GM18909 (cell line): ENCODE measurements around the gene PLEKHA1.

Experiments
- ATAC-seq: cut with Tn5 transposase; IDR thresholded peaks from one replicate; pipeline ENCODE4 v1.9.1; 2021; ENCODE audit warnings: mild to moderate bottlenecking; ENCODE audit not compliant: unreplicated experiment, poor library complexity

The PLEKHA1 gene

GRCh38 chr10:122374237-122374858, at the start of gene PLEKHA1:
PLEKHA1 (plus strand) TSS chr10:122374708; CDS start chr10:122393201, 18,493 bp downstream.
- ATAC-seq = peak; percentile 90

GRCh38 chr10:122325235-122325634, 49.3 kb upstream of the PLEKHA1 start:
- ATAC-seq = no peak

- no peak for ATAC-seq
Measured at GRCh38 chr10:122326385-122326784, 48.1 kb upstream of the PLEKHA1 start.

GRCh38 chr10:122326806-122327205, 47.7 kb upstream of the PLEKHA1 start:
- no peak for ATAC-seq

GRCh38 chr10:122327237-122328206, 47.0 kb upstream of the PLEKHA1 start:
- ATAC-seq = no peak

GRCh38 chr10:122328676-122329075, 45.8 kb upstream of the PLEKHA1 start:
- ATAC-seq = no peak

- ATAC-seq = no peak
Measured at GRCh38 chr10:122329416-122329815, 45.1 kb upstream of the PLEKHA1 start.

GRCh38 chr10:122331100-122331499, 43.4 kb upstream of the PLEKHA1 start:
- no peak for ATAC-seq

- ATAC-seq = no peak
Measured at GRCh38 chr10:122331615-122332446, 42.7 kb upstream of the PLEKHA1 start.

- ATAC-seq = no peak
Measured at GRCh38 chr10:122333037-122333436, 41.5 kb upstream of the PLEKHA1 start.

GRCh38 chr10:122336332-122336731, 38.2 kb upstream of the PLEKHA1 start:
- ATAC-seq = no peak

- ATAC-seq = no peak
Measured at GRCh38 chr10:122336961-122337360, 37.5 kb upstream of the PLEKHA1 start.

- ATAC-seq = no peak
Measured at GRCh38 chr10:122338609-122339441, 35.7 kb upstream of the PLEKHA1 start.

- ATAC-seq = no peak
Measured at GRCh38 chr10:122341141-122341810, 33.2 kb upstream of the PLEKHA1 start.

GRCh38 chr10:122342293-122343134, 32.0 kb upstream of the PLEKHA1 start:
- no peak for ATAC-seq

GRCh38 chr10:122343135-122343800, 31.2 kb upstream of the PLEKHA1 start:
- ATAC-seq = no peak

- ATAC-seq = no peak
Measured at GRCh38 chr10:122343936-122344335, 30.6 kb upstream of the PLEKHA1 start.

GRCh38 chr10:122344741-122345258, 29.7 kb upstream of the PLEKHA1 start:
- ATAC-seq = no peak
